AG09319 (cell line): ENCODE results near the gene STAG3.
"Not testable (repeated sequence)": the region's sequence is repeated elsewhere in the genome, so short reads cannot be mapped to it uniquely, and the experiment has no call there.

Experiments used
- DNase-seq: peaks from one replicate; pipeline ENCODE4 v3.0.0-alpha.2; 2010; ENCODE audit warnings: low read depth; ENCODE audit errors: extremely low read depth
- TF ChIP-seq, protein P1 (sequence below): IDR thresholded peaks from 2 replicates; pipeline ENCODE4 v1.5.1; 2011; ENCODE audit warnings: low read depth, mild to moderate bottlenecking, inconsistent platforms, low read length, moderate library complexity

The STAG3 gene

DNA sequence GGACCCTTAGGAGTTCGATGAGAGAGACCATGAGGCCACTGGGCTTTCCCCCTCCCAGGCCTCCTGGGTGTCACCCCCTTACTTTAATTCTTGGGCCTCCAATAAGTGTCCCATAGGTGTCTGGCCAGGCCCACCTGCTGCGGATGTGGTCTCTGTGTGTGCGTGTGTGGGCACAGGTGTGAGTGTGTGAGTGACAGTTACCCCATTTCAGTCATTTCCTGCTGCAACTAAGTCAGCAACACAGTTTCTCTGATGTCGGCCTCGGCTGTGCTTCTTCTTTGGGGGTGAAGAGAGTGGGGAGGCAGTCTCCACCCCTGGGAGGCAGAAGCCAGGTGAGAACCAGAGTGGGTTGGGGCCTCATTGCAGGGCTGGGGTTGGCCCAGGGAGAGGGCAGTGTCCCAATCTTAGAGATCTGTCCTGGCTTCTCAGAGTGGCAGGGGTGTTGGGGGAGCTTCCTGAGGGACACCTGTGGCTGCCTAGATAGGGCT lies 43.6 kb downstream of the STAG3 start:
- DNase-seq = no peak
- TF ChIP-seq, protein P1, sequence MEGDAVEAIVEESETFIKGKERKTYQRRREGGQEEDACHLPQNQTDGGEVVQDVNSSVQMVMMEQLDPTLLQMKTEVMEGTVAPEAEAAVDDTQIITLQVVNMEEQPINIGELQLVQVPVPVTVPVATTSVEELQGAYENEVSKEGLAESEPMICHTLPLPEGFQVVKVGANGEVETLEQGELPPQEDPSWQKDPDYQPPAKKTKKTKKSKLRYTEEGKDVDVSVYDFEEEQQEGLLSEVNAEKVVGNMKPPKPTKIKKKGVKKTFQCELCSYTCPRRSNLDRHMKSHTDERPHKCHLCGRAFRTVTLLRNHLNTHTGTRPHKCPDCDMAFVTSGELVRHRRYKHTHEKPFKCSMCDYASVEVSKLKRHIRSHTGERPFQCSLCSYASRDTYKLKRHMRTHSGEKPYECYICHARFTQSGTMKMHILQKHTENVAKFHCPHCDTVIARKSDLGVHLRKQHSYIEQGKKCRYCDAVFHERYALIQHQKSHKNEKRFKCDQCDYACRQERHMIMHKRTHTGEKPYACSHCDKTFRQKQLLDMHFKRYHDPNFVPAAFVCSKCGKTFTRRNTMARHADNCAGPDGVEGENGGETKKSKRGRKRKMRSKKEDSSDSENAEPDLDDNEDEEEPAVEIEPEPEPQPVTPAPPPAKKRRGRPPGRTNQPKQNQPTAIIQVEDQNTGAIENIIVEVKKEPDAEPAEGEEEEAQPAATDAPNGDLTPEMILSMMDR = no peak

DNA sequence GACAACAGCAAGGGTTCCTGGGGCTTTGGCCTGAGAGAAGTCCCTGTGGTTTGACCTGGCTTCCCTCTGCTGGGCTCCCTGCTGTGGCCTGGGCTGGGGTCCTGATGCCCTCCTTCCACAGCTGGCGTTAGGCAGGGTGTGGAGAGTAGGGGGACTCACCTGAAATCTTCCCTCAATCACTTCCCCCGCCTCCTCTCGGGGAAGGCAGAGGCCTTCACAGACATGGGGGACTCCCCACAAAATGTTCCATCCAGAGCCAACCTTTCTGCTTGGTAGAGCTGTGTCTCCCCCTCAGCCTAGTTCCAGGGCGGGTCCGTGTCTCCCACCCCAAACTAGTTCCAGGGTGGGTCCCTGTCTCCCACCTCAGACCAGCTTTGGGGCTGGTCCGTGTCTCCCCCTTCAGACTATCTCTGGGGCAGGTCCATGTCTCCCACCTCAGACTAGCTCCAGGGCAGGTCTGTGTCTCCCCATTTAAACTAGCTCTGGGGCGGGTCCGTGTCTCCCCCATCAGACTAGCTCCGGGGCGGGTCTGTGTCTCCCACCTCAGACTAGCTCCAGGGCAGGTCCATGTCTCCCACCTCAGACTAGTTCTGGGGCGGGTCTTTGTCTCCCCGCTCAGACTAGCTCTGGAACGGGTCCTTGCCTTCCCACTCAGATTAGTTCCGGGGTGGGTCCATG lies 44.2 kb downstream of the STAG3 start:
- TF ChIP-seq, protein P1 = no peak
- no peak for DNase-seq

DNA sequence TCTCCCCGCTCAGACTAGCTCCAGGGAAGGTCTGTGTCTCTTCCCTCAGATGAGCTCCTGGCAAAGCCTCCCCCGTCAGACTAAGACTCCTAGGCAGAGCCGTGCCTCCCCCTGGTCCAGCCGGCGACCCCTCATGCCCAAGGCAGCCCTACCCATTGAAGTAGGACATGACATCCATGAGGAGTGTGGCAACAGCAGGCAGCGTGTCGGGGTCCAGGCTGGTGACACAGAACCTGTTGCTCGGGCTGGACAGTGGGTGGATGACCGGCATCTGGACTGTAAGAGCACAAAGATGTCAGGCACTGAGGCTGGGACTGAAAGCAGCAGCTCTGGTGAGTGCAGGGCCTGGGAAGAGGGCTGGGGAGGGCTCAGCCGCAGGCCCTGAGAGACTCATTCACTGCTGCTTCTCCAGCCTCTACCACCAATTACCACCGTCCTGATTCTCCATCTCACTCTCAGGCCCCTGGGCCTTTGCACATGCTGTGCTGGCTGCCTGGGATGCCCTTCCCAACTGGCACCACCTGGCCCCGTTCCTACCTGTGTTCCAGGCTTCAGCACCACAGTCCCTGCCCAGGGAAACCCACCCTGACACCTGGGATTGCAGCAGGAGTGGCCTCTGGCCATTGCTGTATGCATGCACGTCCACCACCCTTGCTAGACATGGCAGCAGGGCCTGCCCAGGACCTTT lies 44.9 kb downstream of the STAG3 start:
- DNase-seq = no peak
- TF ChIP-seq, protein P1 = no peak

DNA sequence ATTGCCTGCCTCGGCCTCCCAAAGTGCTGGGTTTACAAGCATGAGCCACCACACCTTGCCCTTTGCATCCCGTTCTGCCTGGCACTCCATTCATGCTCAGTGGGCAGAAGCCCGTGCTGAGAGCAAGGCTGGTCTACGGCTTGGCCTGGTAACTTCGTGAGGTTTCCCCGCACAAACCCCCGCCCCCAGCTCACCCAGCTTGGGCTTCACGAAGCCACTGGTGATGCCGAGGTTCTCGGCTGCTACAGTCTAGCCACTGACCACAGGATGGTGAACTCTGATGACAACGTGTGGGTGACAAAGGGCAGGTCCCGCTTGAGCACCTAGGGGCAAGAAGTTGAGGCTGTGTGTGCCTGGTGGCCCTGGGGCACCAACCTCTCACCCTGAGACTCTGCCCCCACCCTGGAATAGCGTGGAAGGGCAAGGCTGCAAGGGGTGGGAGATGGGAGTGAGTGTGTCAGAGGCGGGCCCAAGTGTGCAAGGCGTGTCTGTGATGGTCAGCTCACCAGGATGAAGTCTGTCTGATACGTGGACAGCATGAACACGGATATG lies 45.7 kb downstream of the STAG3 start:
- DNase-seq = not testable (repeated sequence)

DNA sequence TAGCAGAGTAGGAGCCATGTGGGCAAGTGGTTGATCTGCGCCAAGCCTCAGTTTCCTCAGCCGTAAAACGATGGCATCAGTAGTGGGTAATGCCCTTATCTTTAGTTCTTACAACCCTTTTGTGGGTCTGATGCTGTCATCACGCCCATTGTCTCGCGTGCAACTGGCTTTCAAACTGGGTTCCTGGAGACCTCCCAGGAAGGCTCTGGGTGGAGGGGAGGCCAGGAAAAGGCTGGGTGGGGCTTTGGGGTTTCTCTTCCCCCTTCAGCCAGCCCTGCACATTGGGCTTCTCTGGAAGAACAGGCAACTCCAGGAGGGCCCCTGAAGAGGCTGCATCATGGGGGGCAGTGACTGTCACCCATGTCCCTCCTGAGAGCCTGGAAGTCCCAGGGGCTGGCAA lies 47.2 kb downstream of the STAG3 start:
- DNase-seq = not testable (repeated sequence)

DNA sequence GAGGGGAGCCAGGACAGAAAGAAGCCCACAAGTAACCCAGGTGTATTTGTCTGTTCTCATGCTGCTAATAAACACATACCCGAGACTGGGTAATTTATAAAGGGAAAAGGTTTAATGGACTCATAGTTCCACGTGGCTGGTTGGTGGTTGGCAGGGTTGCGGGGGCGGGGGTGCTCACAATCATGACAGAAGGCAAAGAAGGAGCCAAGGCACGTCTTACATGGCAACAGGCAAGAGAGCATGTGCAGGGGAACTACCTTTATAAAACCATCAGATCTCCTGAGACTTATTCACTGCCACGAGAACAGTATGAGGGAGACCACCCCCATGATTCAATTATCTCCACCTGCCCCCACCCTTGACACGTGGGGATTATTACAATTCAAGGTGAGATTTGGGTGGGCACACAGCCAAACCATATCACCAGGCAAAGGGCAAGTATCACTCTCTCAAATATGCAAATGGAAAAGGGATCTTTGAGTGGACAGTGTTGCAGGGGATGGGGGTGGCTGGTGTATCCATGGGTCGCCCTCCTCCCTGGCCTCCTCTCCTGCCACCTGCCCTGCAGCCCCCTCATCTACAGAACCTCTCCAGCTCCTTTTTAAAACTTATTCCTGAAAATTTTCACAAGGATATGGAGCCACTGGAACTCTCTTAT lies 57.1 kb downstream of the STAG3 start:
- not testable (repeated sequence) for DNase-seq

DNA sequence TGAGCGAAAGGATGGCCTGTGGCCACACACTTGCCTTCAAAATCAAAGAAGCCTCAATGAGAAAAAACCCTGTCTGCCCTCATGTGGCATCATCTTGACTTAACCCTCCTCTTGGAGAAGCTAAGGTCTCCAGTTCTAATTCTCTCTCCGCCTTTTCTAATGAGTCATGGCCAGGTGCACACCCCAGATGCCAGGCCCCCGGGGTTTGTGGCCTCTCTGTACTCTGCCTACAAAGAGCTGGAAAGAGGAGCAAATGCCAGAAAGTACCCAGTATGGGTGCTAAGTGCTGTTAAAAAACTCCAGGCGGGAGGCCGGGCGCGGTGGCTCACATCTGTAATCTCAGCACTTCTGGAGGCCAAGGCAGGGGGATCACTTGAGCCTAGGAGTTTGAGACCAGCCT lies 62.3 kb downstream of the STAG3 start:
- DNase-seq = not testable (repeated sequence)

DNA sequence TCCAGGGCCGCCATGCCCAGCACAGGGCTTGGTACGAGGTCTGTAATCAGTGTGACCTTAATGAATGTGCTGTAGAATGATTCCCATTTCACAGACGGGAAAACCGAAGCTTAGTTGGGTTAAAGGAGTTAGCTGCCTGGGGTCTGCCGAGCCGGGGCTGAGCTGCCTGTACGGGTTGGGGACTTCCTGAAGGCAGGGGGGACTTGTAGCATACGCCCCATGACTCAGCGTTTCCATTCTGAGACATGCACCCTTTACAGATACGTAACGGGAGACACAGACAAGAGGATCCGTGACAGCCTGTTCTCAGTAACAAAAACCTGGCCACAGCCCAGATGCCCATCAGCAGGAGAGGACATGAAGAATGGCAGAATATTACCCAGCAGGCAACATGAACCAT lies 65.7 kb downstream of the STAG3 start:
- DNase-seq = not testable (repeated sequence)

DNA sequence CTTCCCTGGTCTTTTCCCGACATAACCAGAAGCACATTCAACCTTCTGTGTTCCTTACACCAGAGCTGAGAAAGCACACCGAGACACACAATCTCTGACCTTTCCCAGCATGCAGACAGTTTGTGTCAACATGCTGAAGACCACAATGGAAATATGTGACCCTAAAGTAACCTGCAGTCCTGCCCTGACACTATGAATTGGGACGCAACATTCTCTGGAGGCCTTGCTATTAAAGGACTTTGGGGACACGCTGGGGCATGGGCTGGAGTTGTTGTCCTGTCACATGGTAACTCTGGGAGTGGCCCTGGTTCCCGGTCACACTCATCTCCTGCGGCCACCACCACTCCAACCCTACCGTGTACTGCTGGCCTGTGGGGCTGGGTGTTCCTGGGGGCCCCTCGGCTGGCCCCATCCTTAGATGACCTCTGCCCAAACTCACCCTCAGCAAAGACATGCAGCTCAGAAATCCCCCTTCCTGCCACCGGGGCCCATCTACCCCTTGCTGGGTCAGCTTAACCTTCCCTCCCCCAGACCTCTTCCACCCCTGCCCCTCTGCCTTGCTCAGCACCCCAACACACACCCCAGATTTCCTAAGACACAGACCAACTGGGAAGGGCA lies 67.4 kb downstream of the STAG3 start:
- DNase-seq = not testable (repeated sequence)

DNA sequence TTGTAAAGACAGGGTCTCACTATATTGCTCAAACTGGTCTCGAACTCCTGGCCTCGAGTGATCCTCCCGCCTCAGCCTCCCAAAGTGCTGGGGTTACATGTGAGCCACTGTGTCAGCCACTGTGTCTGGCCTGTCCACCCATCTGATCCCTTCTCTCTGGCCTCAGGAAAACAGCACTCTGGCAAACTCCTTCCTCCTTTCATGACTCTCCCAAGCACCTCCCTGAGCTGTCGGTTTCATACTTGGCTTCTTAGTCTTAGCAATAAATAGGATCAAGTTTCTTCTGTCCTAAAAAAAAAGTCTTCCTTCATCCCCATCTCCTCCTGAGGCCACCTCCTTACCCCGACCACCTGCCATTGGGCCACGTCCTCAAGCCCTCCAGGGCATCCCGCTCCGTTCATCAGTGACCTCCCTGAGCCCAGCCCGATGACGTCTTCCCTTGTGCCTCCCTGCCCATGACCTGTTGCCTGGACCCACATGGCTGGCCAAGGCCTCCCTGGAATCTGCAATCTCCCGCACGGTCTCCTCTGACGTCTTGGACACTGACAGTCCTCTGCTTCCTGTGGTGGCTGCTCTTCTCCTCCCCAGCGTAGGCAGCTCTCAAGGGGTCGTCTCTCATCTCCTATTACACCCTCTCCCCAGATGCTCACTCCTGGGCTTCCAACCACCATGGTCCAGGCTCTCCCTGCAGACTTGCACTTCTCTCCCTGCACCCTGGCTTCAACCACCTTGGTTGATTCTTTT lies 68.6 kb downstream of the STAG3 start:
- DNase-seq = not testable (repeated sequence)

DNA sequence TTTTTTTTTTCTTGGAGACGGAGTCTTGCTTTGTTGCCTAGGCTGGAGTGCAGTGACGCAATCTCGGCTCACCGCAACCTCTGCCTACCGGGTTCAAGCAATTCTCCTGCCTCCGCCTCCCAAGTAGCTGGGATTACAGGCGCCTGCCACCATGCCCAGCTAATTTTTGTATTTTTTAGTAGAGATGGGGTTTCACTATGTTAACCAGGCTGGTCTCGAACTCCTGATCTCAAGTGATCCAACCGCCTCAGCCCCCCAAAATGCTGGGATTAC lies 69.1 kb downstream of the STAG3 start:
- DNase-seq = not testable (repeated sequence)
